H1 (cell line): ENCODE measurements around the gene ADGRV1. TPM values are rescaled to one million over a fixed set of nuclear protein-coding genes. Genes with fewer than 3 reads are reported as not detected.

Source experiments
- CTCF ChIA-PET: fragments of 300-600 bp; sonication (Branson Sonifier 250); formaldehyde crosslinking; loops from one replicate; lab custom pipeline; 2021; ENCODE audit not compliant: partially characterized antibody; lab: Charles Lee
- POLR2A ChIA-PET: fragments of 300-600 bp; sonication (Branson Sonifier 250); formaldehyde crosslinking; loops from one replicate; lab custom pipeline; 2021; ENCODE audit warnings: inconsistent platforms; ENCODE audit not compliant: partially characterized antibody; lab: Charles Lee
- DNase-seq, 2 experiments: peaks; one replicate each; pipeline versions ENCODE4 v3.0.0 to v3.0.0-alpha.2; 2010 to 2022; ENCODE audit warnings: low spot score in 2 of 2, low read depth in 1 of 2, mixed read lengths in 1 of 2
- FAIRE-seq: peaks from 2 replicates; lab custom pipeline; 2011; peaks lifted over from hg19 to GRCh38; lab: Jason Lieb, UNC
- H2AFZ ChIP-seq: 2 replicates; pipeline ENCODE4 v1.8.1; 2012; ENCODE audit warnings: low read length, inconsistent platforms
- H2AK5ac ChIP-seq: 2 replicates; pipeline ENCODE4 v1.6.1; 2013; ENCODE audit warnings: low read depth, low read length
- H2BK120ac ChIP-seq: replicated peaks from 2 replicates; pipeline ENCODE3; 2013; ENCODE audit warnings: low read depth, low read length, inconsistent platforms
- H2BK12ac ChIP-seq: 2 replicates; pipeline ENCODE4 v1.6.1; 2013; ENCODE audit warnings: low read depth, low read length
- H2BK15ac ChIP-seq: 2 replicates; pipeline ENCODE4 v1.6.1; 2013; ENCODE audit warnings: low read length
- H2BK20ac ChIP-seq: 2 replicates; pipeline ENCODE4 v1.6.1; 2013; ENCODE audit warnings: low read length
- H2BK5ac ChIP-seq: 2 replicates; pipeline ENCODE4 v1.6.1; 2013; ENCODE audit warnings: low read depth, low read length
- H3K14ac ChIP-seq: 2 replicates; pipeline ENCODE4 v1.6.1; 2013; ENCODE audit warnings: inconsistent platforms; ENCODE audit not compliant: insufficient read length
- H3K18ac ChIP-seq: 2 replicates; pipeline ENCODE4 v1.6.1; 2013; ENCODE audit warnings: low read length; ENCODE audit errors: extremely low read depth
- H3K23ac ChIP-seq: 2 replicates; pipeline ENCODE4 v1.6.1; 2013; ENCODE audit warnings: inconsistent platforms; ENCODE audit not compliant: insufficient read length
- H3K23me2 ChIP-seq: 2 replicates; pipeline ENCODE4 v1.6.1; 2013; ENCODE audit warnings: low read depth, low read length
- H3K27ac ChIP-seq: 2 replicates; pipeline ENCODE4 v1.6.1; 2011; ENCODE audit warnings: low read depth, low read length, inconsistent platforms
- H3K27me3 ChIP-seq, 4 experiments: replicated peaks in 1 of 4; 1 replicate in 1 of 4; 2 replicates in 3 of 4; pipeline versions ENCODE4 v1.6.1 to v1.8.1; 2011 to 2013; ENCODE audit warnings: low read length in 3 of 4, mild to moderate bottlenecking in 3 of 4, inconsistent platforms in 2 of 4, mixed read lengths in 2 of 4, moderate library complexity in 1 of 4; ENCODE audit not compliant: control insufficient read depth in 3 of 4, insufficient read depth in 3 of 4; ENCODE audit errors: extremely low read depth in 1 of 4
- H3K36me3 ChIP-seq, 4 experiments: 2 replicates each; pipeline versions ENCODE4 v1.6.1 to v1.8.1; 2011 to 2013; ENCODE audit warnings: mild to moderate bottlenecking in 4 of 4, low read length in 3 of 4, moderate library complexity in 2 of 4, control low read depth in 1 of 4, inconsistent platforms in 1 of 4; ENCODE audit not compliant: insufficient read depth in 4 of 4, control insufficient read depth in 2 of 4
- H3K4ac ChIP-seq: replicated peaks from 2 replicates; pipeline ENCODE3; 2013; ENCODE audit warnings: low read length, low read depth, mixed read lengths, inconsistent platforms; ENCODE audit not compliant: insufficient read length
- H3K4me1 ChIP-seq, 4 experiments: replicated peaks in 1 of 4; 1 replicate in 1 of 4; 2 replicates in 3 of 4; pipeline versions ENCODE4 v1.6.1 to v1.8.1; 2011 to 2013; ENCODE audit warnings: low read length in 3 of 4, inconsistent platforms in 2 of 4, mixed read lengths in 1 of 4; ENCODE audit not compliant: insufficient read depth in 4 of 4, control insufficient read depth in 3 of 4
- H3K4me2 ChIP-seq, 2 experiments: 2 replicates each; pipeline versions ENCODE4 v1.6.1 to v1.8.1; 2011 to 2013; ENCODE audit warnings: low read depth in 2 of 2, low read length in 2 of 2, control low read depth in 1 of 2, inconsistent platforms in 1 of 2, mild to moderate bottlenecking in 1 of 2; ENCODE audit not compliant: insufficient read depth in 1 of 2
- H3K4me3 ChIP-seq, 4 experiments: fragments of 200-600, 300-600 bp in 1 of 4; sonication (generic), shearing (Covaris generic), sonication (Bioruptor Twin) in 1 of 4; 2 replicates each; pipeline versions ENCODE4 v1.5.1 to v1.8.1; 2011 to 2016; ENCODE audit warnings: low read length in 4 of 4, low read depth in 3 of 4, control low read depth in 2 of 4, inconsistent platforms in 2 of 4, mild to moderate bottlenecking in 2 of 4, mixed read lengths in 1 of 4, moderate library complexity in 1 of 4; ENCODE audit not compliant: insufficient read depth in 2 of 4; ENCODE audit errors: extremely low read depth in 1 of 4
- H3K56ac ChIP-seq: replicated peaks from 2 replicates; pipeline ENCODE3; 2013; ENCODE audit warnings: low read depth, mild to moderate bottlenecking, mixed read lengths, low read length, inconsistent platforms; ENCODE audit not compliant: insufficient read length
- H3K79me1 ChIP-seq: 2 replicates; pipeline ENCODE4 v1.6.1; 2013; ENCODE audit warnings: low read depth, low read length, control low read depth
- H3K79me2 ChIP-seq, 2 experiments: 2 replicates each; pipeline versions ENCODE4 v1.6.1 to v1.8.1; 2012 to 2013; ENCODE audit warnings: low read length in 2 of 2, mild to moderate bottlenecking in 2 of 2, inconsistent platforms in 1 of 2; ENCODE audit not compliant: insufficient read depth in 2 of 2, control insufficient read depth in 1 of 2
- H3K9ac ChIP-seq, 4 experiments: replicated peaks in 1 of 4; 1 replicate in 1 of 4; 2 replicates in 3 of 4; pipeline versions ENCODE4 v1.6.1 to v1.8.1; 2011 to 2013; ENCODE audit warnings: low read depth in 3 of 4, low read length in 3 of 4, control low read depth in 2 of 4, mild to moderate bottlenecking in 2 of 4, moderate library complexity in 2 of 4, inconsistent platforms in 1 of 4; ENCODE audit errors: extremely low read depth in 1 of 4
- H3K9me3 ChIP-seq, 2 experiments: 2 replicates each; pipeline versions ENCODE4 v1.6.1 to v1.8.1; 2012 to 2013; ENCODE audit warnings: mild to moderate bottlenecking in 2 of 2, moderate library complexity in 2 of 2, control low read depth in 1 of 2, inconsistent platforms in 1 of 2, low read depth in 1 of 2, low read length in 1 of 2, mixed read lengths in 1 of 2; ENCODE audit not compliant: insufficient read depth in 2 of 2
- H4K20me1 ChIP-seq, 2 experiments: replicated peaks in 1 of 2; 2 replicates each; pipeline versions ENCODE3 to v1.8.1; 2011 to 2013; ENCODE audit warnings: inconsistent platforms in 2 of 2, low read length in 2 of 2, mild to moderate bottlenecking in 1 of 2; ENCODE audit not compliant: insufficient read depth in 2 of 2, control insufficient read depth in 1 of 2
- H4K5ac ChIP-seq: 2 replicates; pipeline ENCODE4 v1.6.1; 2013; ENCODE audit warnings: low read length, low read depth, mixed read lengths, inconsistent platforms; ENCODE audit not compliant: insufficient read length
- H4K8ac ChIP-seq: 2 replicates; pipeline ENCODE4 v1.8.0; 2013; ENCODE audit warnings: mild to moderate bottlenecking, moderate library complexity, low read length, inconsistent platforms; ENCODE audit not compliant: insufficient read depth; ENCODE audit errors: extremely low read depth
- H4K91ac ChIP-seq: replicated peaks from 2 replicates; pipeline ENCODE3; 2013; ENCODE audit warnings: low read length, mixed read lengths, inconsistent platforms; ENCODE audit not compliant: insufficient read length
- BACH1 ChIP-seq: IDR thresholded peaks from 2 replicates; pipeline ENCODE4 v1.6.1; 2012; ENCODE audit warnings: low read length, improper control_type of control experiment
- CTBP2 ChIP-seq: IDR thresholded peaks from 2 replicates; pipeline ENCODE4 v1.7.0; 2011; ENCODE audit warnings: borderline replicate concordance, mild to moderate bottlenecking, moderate library complexity, mixed read lengths, low read length; ENCODE audit not compliant: insufficient read depth, insufficient read length
- RBBP5 ChIP-seq: IDR thresholded peaks from 2 replicates; pipeline ENCODE4 v1.7.1; 2012; ENCODE audit warnings: low read depth, mild to moderate bottlenecking, inconsistent platforms, low read length, moderate library complexity, borderline replicate concordance
- RXRA ChIP-seq: IDR thresholded peaks from 2 replicates; pipeline ENCODE4 v1.6.1; 2011; ENCODE audit warnings: low read depth, mild to moderate bottlenecking, low read length, moderate library complexity; ENCODE audit not compliant: insufficient read depth
- SIX5 ChIP-seq: IDR thresholded peaks from 2 replicates; pipeline ENCODE4 v1.6.1; 2011; ENCODE audit warnings: mild to moderate bottlenecking, low read depth, low read length
- SP4 ChIP-seq: IDR thresholded peaks from 2 replicates; pipeline ENCODE4 v1.6.1; 2012; ENCODE audit warnings: low read length, inconsistent platforms
- polyA plus RNA-seq, 7 experiments: library from polyadenylated mRNA; depleted of rRNA in 3 of 7; stranded (reverse) in 5 of 7; unstranded in 2 of 7; fragments of >200 nt in 5 of 7; fragments of 200-250 nt in 2 of 7; gene quantifications; 1 replicate in 5 of 7; 2 replicates in 1 of 7; 4 replicates in 1 of 7; pipeline versions ENCODE4 v1.2.1 to v1.2.3, GENCODE V29; 2011 to 2013; ENCODE audit warnings: missing spikeins in 2 of 7, mixed read lengths in 2 of 7
- total RNA-seq: library from RNA; stranded (reverse); fragmentation: NEBNext Ultra II Directional; extraction: Animal tissue kit (Norgen Biotek cat#: 25700); gene quantifications from 2 replicates; pipeline ENCODE4 v1.2.1, GENCODE V29; 2021

The ADGRV1 gene
- total and polyA plus RNA-seq, 2 of the 8 experiments (the other 6 are each of a cell fraction or from before 2014, with no cell fraction given) = 53.1 to 62.2 TPM

DNA sequence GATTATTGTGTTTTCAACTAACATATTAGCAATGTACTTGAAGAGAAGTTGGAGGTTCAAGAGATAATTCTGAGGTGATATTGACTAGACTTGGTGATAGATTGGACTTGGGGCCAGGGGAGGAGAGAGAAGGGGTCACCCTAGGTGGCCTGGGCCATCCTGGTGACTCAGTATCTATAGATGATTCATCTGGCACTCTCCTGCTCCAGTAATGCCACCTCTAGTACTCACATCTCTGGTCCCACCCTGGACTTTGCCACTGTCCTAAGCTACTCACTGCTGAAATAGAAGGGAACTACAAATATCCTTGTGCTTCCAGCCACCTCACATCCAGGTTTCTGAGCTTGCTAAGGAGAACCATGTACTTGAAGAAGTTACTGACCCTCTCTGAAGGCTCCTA is 574.6 kb downstream of the ADGRV1 start:
- Histone ChIP-seq H3K23ac (no peak overlapping the region), H4K5ac (no peak overlapping the region), H3K4ac (no peak overlapping the region), H3K9ac (no peak overlapping the region), H3K27ac (no peak overlapping the region), H3K18ac (no peak overlapping the region), H3K9me3 (no peaks in the 10 kb centered on the region), H2BK20ac (no peak overlapping the region), H4K20me1 (no peaks in the 10 kb centered on the region), H4K8ac (no peak overlapping the region), H3K79me2 (no peaks in the 10 kb centered on the region), H2BK5ac (no peak overlapping the region), H3K79me1 (0 out of 2 replicates have a peak, but pooled peaks cover 2% of the 10 kb centered on the region), H3K36me3 (no peaks in the 10 kb centered on the region), H3K4me1 (no peaks in the 10 kb centered on the region), H3K23me2 (no peaks in the 10 kb centered on the region; the same call in 1 of the 2 replicates), H3K27me3 (peaks cover 0 to 2% (median 0%) of the 10 kb centered on the region in 4 experiments; a peak in 1 of 7 replicates), H2AK5ac (no peak overlapping the region), H4K91ac (no peak overlapping the region), H2BK15ac (no peak overlapping the region), H3K56ac (no peak overlapping the region), H3K4me3 (no peak overlapping the region), H2AFZ (no peak overlapping the region), H3K14ac (no peak overlapping the region), H2BK120ac (no peak overlapping the region), H2BK12ac (no peak overlapping the region), H3K4me2 (no peak overlapping the region)
- TF ChIP-seq SIX5 = no peak
- TF ChIP-seq CTBP2 = no peak
- TF ChIP-seq SP4 = no peak
- TF ChIP-seq BACH1 = no peak
- no peak for TF ChIP-seq RBBP5
- no peak for TF ChIP-seq RXRA
- CTCF ChIA-PET = no interaction called here
- FAIRE-seq (no peak), DNase-seq (no peak)
- POLR2A ChIA-PET = no interaction called here
